ENCODE results near the gene AP3S2. TPM values are rescaled to one million over a fixed set of nuclear protein-coding genes. Genes with fewer than 3 reads are reported as not detected.

The AP3S2 gene
- total and polyA plus RNA-seq, 2 of the 8 experiments (the other 6 are each of a cell fraction or from before 2014, with no cell fraction given): 19.2 to 45.4 TPM

- ChIA-PET CTCF (ENCODE audit: partially characterized antibody) (interaction anchor here (0.6 to 1.5 kb wide), 2 partner anchors 26 to 173 kb away, joined by 3 to 4 read pairs; no protein-coding TSS in a partner anchor), POLR2A (ENCODE audit: partially characterized antibody) (interaction anchor here (1.4 kb wide), 1 partner anchor 17 kb away, joined by 5 read pairs; no protein-coding TSS in a partner anchor)
- H4K5ac ChIP-seq (ENCODE audit: insufficient read length, low read depth, low read length): no peak overlapping the region
- no peaks in the 10 kb centered on the region for H3K9me3 ChIP-seq (ENCODE audit: insufficient read depth in 2 of 2, low read depth in 1 of 2, low read length in 1 of 2)
- no peak overlapping the region for H3K27ac ChIP-seq (ENCODE audit: low read depth, low read length)
- no peaks in the 10 kb centered on the region for H3K79me1 ChIP-seq (ENCODE audit: low read depth, low read length)
- H2BK15ac ChIP-seq (ENCODE audit: low read length): no peak overlapping the region
- H4K20me1 ChIP-seq (replicated peaks in 1 of 2; ENCODE audit: control insufficient read depth in 1 of 2, insufficient read depth in 2 of 2, low read length in 2 of 2): peaks cover 0 to 1% of the 10 kb centered on the region in 2 experiments
- WGBS, 2 experiments (ENCODE audit: extremely low coverage in 1 of 2, insufficient coverage in 1 of 2, insufficient read length in 1 of 2, insufficient replicate concordance in 2 of 2, low coverage in 1 of 2, low lambda C conversion rate in 2 of 2, missing lambda C conversion rate in 1 of 2): 92% methylated on average over 2 of the region's 2 CpGs; no CpG with 5 or more reads in 1 of the 2 experiments
- H3K56ac ChIP-seq (replicated peaks; ENCODE audit: insufficient read length, low read depth, low read length): no peak overlapping the region
- H2BK5ac ChIP-seq (ENCODE audit: low read depth, low read length): no peak overlapping the region
- H3K36me3 ChIP-seq (ENCODE audit: control insufficient read depth in 2 of 4, insufficient read depth in 4 of 4, low read length in 3 of 4): peaks cover 0 to 7% (median 2%) of the 10 kb centered on the region in 4 experiments; a peak in 4 of 8 replicates
- no peak overlapping the region for H3K4me3 ChIP-seq (ENCODE audit: extremely low read depth in 1 of 4, insufficient read depth in 2 of 4, low read depth in 3 of 4, low read length in 4 of 4)
- H3K14ac ChIP-seq (ENCODE audit: insufficient read length): no peak overlapping the region
- DNase-seq (ENCODE audit: low read depth in 1 of 2, low spot score in 2 of 2) (no peak), FAIRE-seq (no peak)
- H3K4me2 ChIP-seq (ENCODE audit: insufficient read depth in 1 of 2, low read depth in 2 of 2, low read length in 2 of 2): no peak overlapping the region
- H3K18ac ChIP-seq (ENCODE audit: extremely low read depth, low read length): no peak overlapping the region
- no peak overlapping the region for H3K4ac ChIP-seq (replicated peaks; ENCODE audit: insufficient read length, low read depth, low read length)
- no peak overlapping the region for H3K9ac ChIP-seq (replicated peaks in 1 of 4; ENCODE audit: extremely low read depth in 1 of 4, low read depth in 3 of 4, low read length in 3 of 4)
- H3K27me3 ChIP-seq (replicated peaks in 1 of 4; ENCODE audit: control insufficient read depth in 3 of 4, extremely low read depth in 1 of 4, insufficient read depth in 3 of 4, low read length in 3 of 4): no peaks in the 10 kb centered on the region
- H2AK5ac ChIP-seq (ENCODE audit: low read depth, low read length): no peak overlapping the region
- H3K4me1 ChIP-seq (replicated peaks in 1 of 4; ENCODE audit: control insufficient read depth in 3 of 4, insufficient read depth in 4 of 4, low read length in 3 of 4): no peaks in the 10 kb centered on the region
- H4K8ac ChIP-seq (ENCODE audit: extremely low read depth, insufficient read depth, low read length): no peak overlapping the region
- H4K91ac ChIP-seq (replicated peaks; ENCODE audit: insufficient read length, low read length): no peak overlapping the region
- H2AFZ ChIP-seq (ENCODE audit: low read length): no peak overlapping the region
- H2BK12ac ChIP-seq (ENCODE audit: low read depth, low read length): no peak overlapping the region
- H3K23me2 ChIP-seq (ENCODE audit: low read depth, low read length): no peaks in the 10 kb centered on the region
- H3K79me2 ChIP-seq (ENCODE audit: control insufficient read depth in 1 of 2, insufficient read depth in 2 of 2, low read length in 2 of 2): no peaks in the 10 kb centered on the region
- H3K23ac ChIP-seq (ENCODE audit: insufficient read length): no peak overlapping the region
- H2BK20ac ChIP-seq (ENCODE audit: low read length): no peak overlapping the region
- no peak overlapping the region for H2BK120ac ChIP-seq (replicated peaks; ENCODE audit: low read depth, low read length)
- TF ChIP-seq KDM1A (IDR thresholded peaks at IDR 0.05; ENCODE audit: borderline replicate concordance, low read length) (no peak), TCF12 (IDR thresholded peaks at IDR 0.05; ENCODE audit: low read depth, low read length) (no peak), JUND (IDR thresholded peaks at IDR 0.05; ENCODE audit: low read length) (no peak), RAD21 (IDR thresholded peaks at IDR 0.05 in 1 of 2, conservative IDR thresholded peaks at IDR 0.05 in 1 of 2; ENCODE audit: low read depth in 2 of 2, low read length in 2 of 2) (no peak), SIRT6 (IDR thresholded peaks at IDR 0.05; ENCODE audit: low read length) (no peak), CTBP2 (IDR thresholded peaks at IDR 0.05; ENCODE audit: borderline replicate concordance, insufficient read depth, insufficient read length, low read length) (no peak), NRF1 (IDR thresholded peaks at IDR 0.05; ENCODE audit: low read depth, low read length) (no peak), TBP (IDR thresholded peaks at IDR 0.05; ENCODE audit: low read depth, low read length) (no peak), CTCF (IDR thresholded peaks at IDR 0.05; ENCODE audit: control extremely low read depth in 1 of 3, insufficient read depth in 1 of 3, low read depth in 1 of 3, low read length in 3 of 3) (no peak), RNF2 (IDR thresholded peaks at IDR 0.05; ENCODE audit: borderline replicate concordance, low read depth, low read length, missing control alignments, poor library complexity, severe bottlenecking) (no peak), HDAC6 (IDR thresholded peaks at IDR 0.05; ENCODE audit: low read depth, low read length) (no peak), BACH1 (IDR thresholded peaks at IDR 0.05; ENCODE audit: low read length) (no peak)
Measured at GRCh38 chr15:89848970-89849292, 44.9 kb downstream of the AP3S2 start.
